Bronchial epithelial cell (primary cell): Measurements from ENCODE around the gene SCAMP5. TPM values are rescaled to one million over a fixed set of nuclear protein-coding genes. Genes with fewer than 3 reads are reported as not detected.

Source experiments
- DNase-seq: peaks from one replicate; pipeline ENCODE4 v3.0.0-alpha.2; 2010; ENCODE audit warnings: low read depth
- FAIRE-seq: peaks from 2 replicates; lab custom pipeline; 2011; peaks lifted over from hg19 to GRCh38; lab: Jason Lieb, UNC
- H3K27me3 ChIP-seq: 2 replicates; pipeline ENCODE4 v1.5.1; 2011; ENCODE audit warnings: low read length; ENCODE audit not compliant: control insufficient read depth, insufficient read depth
- H3K36me3 ChIP-seq: 2 replicates; pipeline ENCODE4 v1.5.1; 2011; ENCODE audit warnings: low read length; ENCODE audit not compliant: control insufficient read depth, insufficient read depth
- H3K4me3 ChIP-seq: 2 replicates; pipeline ENCODE4 v1.5.1; 2011; ENCODE audit warnings: mild to moderate bottlenecking, low read depth, low read length, control low read depth
- CTCF ChIP-seq: IDR thresholded peaks from 2 replicates; pipeline ENCODE4 v1.5.1; 2011; ENCODE audit warnings: mild to moderate bottlenecking, moderate library complexity, low read length, control low read depth, inconsistent platforms; ENCODE audit not compliant: insufficient read depth, severe bottlenecking
- total RNA-seq: library from RNA; depleted of rRNA; stranded (reverse); fragments of >200 nt; gene quantifications from 2 replicates; pipeline ENCODE4 v1.2.1, GENCODE V29; 2014

SCAMP5 gene
- total RNA-seq, 1 donor from 2014 or later: 1.3 TPM

GRCh38 chr15:75049392-75049791 is 54.0 kb downstream of the SCAMP5 start:
- Histone ChIP-seq H3K27me3 (no peaks in the 10 kb centered on the region), H3K36me3 (peaks cover 6% of the 10 kb centered on the region), H3K4me3 (no peak overlapping the region)
- TF ChIP-seq CTCF: no peak
- FAIRE-seq (no peak), DNase-seq (no peak)

DNA sequence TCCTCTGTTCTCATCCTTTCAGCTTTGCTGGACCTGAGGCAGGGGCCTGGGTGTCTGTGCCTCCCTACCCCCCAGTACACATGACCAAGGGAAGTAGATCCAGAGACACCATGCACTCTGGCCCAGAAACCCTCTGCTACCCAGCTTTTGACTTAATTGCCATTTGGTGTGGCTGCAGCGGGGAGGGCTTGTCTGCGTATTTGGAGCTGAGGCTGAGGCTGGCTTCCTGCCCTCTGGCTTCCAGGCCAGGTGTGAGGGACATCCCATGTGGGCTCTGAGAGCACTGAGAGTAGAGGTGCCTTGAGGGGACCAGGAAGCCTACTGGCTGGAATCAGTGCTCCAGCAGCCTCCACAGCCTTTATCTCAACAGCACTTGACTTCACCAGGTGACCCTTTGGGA is 54.9 kb downstream of the SCAMP5 start:
- no peak overlapping the region for H3K4me3 ChIP-seq
- no peak for TF ChIP-seq CTCF
- no peaks in the 10 kb centered on the region for H3K27me3 ChIP-seq
- no peak for FAIRE-seq
- peaks cover 4% of the 10 kb centered on the region for H3K36me3 ChIP-seq
- no peak for DNase-seq

- TF ChIP-seq CTCF: no peak
- H3K36me3 ChIP-seq: peaks cover 4% of the 10 kb centered on the region
- no peak overlapping the region for H3K4me3 ChIP-seq
- FAIRE-seq (no peak), DNase-seq (no peak)
- no peaks in the 10 kb centered on the region for H3K27me3 ChIP-seq
Measured at GRCh38 chr15:75051191-75051608, 55.8 kb downstream of the SCAMP5 start.

- no peak for TF ChIP-seq CTCF
- peaks cover 4% of the 10 kb centered on the region for H3K36me3 ChIP-seq
- FAIRE-seq (no peak), DNase-seq (no peak)
- H3K4me3 ChIP-seq: no peak overlapping the region
- no peaks in the 10 kb centered on the region for H3K27me3 ChIP-seq
Measured at GRCh38 chr15:75051711-75052110, 56.3 kb downstream of the SCAMP5 start.

DNA sequence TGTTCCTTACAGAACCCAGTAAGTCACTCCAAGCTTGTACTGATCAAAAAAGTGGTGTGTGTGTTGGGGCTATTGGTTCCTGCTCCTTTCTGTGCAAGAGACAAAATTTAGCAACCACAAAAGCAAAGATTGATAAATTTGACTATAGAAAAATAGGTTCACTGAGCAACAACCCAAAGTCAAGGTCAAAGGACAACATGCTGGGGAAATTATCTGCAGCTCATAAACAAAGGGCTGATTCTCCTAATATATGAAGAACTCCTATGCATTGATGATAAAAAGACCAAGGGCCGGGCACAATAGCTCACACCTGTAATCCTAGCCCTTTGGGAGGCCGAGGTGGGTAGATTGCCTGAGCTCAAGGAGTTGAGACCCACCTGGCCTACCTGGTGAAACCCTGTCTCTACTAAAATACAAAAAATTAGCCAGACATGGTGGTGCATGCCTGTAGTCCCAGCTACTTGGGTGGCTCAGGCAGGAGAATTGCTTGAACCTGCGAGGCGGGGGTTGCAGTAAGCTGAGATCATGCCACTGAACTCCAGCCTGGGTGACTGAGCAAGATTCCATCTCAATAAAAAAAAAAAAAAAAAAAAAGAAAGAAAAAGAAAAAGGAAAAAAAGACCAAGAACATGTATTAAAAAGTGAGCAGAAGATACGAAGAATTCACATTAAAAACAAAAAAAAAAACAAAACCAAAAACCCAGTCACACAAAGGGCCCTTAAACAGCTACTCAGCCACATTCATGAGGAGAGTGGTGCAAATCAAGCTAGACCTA is 57.8 kb downstream of the SCAMP5 start:
- FAIRE-seq: no peak

More for the DNA sequence above, 57.8 kb downstream of the SCAMP5 start:
- TF ChIP-seq CTCF: no peak
- Histone ChIP-seq H3K27me3 (no peaks in the 10 kb centered on the region), H3K36me3 (peaks cover 4% of the 10 kb centered on the region), H3K4me3 (no peak overlapping the region)
- no peak for DNase-seq
